ENCODE measurements around the gene FANCB. TPM values are rescaled to one million over a fixed set of nuclear protein-coding genes. Genes with fewer than 3 reads are reported as not detected.
A peak's percentile ranks its signal among the peaks of the same experiment; 100 is the strongest.

The FANCB gene
- total RNA-seq, 1 donor from 2014 or later = 1.2 TPM

DNA sequence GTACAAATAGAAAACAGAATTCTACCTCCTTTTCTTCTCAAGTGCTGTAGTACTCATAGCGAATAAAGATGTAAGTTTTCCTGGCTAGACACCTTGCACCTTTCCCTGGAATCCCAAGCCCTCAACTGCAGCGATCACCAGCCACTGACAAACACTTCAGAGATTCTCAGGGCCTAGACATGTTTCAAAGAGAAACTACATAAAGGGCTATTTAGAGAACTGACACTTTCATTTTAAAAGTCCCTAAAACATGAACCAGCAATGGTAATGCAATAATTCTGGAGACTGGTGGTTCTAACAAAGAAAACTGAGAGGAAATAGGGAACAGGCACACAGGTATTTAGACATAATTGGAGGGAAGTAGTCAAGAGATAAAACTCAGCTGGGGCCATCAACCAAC, 35.7 kb downstream of the FANCB start:
- intact Hi-C loops (cut with DNase I) = no loop called here
- no peak for ATAC-seq
- no peak overlapping the region for H3K4me3 ChIP-seq
- no peak for DNase-seq
- no peaks in the 10 kb centered on the region for H3K4me1 ChIP-seq
- TF ChIP-seq, protein P1, sequence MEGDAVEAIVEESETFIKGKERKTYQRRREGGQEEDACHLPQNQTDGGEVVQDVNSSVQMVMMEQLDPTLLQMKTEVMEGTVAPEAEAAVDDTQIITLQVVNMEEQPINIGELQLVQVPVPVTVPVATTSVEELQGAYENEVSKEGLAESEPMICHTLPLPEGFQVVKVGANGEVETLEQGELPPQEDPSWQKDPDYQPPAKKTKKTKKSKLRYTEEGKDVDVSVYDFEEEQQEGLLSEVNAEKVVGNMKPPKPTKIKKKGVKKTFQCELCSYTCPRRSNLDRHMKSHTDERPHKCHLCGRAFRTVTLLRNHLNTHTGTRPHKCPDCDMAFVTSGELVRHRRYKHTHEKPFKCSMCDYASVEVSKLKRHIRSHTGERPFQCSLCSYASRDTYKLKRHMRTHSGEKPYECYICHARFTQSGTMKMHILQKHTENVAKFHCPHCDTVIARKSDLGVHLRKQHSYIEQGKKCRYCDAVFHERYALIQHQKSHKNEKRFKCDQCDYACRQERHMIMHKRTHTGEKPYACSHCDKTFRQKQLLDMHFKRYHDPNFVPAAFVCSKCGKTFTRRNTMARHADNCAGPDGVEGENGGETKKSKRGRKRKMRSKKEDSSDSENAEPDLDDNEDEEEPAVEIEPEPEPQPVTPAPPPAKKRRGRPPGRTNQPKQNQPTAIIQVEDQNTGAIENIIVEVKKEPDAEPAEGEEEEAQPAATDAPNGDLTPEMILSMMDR (IDR thresholded peaks at IDR 0.05) = no peak
- H3K9me3 ChIP-seq = no peaks in the 10 kb centered on the region
- H3K27ac ChIP-seq = no peak overlapping the region
- no peaks in the 10 kb centered on the region for H3K36me3 ChIP-seq
- H3K27me3 ChIP-seq = no peaks in the 10 kb centered on the region

GRCh38 chrX:14832586-14832985, 40.3 kb downstream of the FANCB start:
- Histone ChIP-seq H3K27ac (no peak overlapping the region), H3K36me3 (no peaks in the 10 kb centered on the region), H3K4me3 (no peak overlapping the region), H3K9me3 (no peaks in the 10 kb centered on the region), H3K4me1 (no peaks in the 10 kb centered on the region), H3K27me3 (no peaks in the 10 kb centered on the region)
- ATAC-seq (no peak), DNase-seq (no peak)
- intact Hi-C loops (cut with DNase I) = no loop called here
- TF ChIP-seq, protein P1 (IDR thresholded peaks at IDR 0.05) = no peak

GRCh38 chrX:14832151-14832550, 40.7 kb downstream of the FANCB start:
- Histone ChIP-seq H3K4me3 (no peak overlapping the region), H3K36me3 (no peaks in the 10 kb centered on the region), H3K27me3 (no peaks in the 10 kb centered on the region), H3K4me1 (no peaks in the 10 kb centered on the region), H3K9me3 (no peaks in the 10 kb centered on the region), H3K27ac (no peak overlapping the region)
- intact Hi-C loops (cut with DNase I) = no loop called here
- DNase-seq = no peak
- no peak for ATAC-seq
- TF ChIP-seq, protein P1 (IDR thresholded peaks at IDR 0.05) = no peak

DNA sequence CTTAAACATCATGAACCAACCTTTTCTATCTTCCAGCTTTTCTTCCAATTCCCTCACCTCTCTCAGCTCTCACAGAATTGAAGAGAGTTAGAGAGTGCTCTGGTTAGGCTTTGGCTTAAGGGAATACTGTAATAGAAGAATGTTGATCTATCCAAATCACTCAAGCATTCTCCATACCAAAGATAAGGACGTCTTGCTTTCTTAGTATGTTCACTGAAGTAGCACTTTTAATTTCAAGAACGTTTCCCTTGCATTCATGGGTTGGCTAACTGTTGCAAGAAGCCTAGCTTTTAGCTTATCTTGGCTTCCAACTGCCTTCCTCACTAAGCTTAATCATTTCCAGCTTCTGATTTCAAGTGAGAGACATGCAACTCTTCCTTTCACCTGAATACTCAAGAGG, 43.2 kb downstream of the FANCB start:
- H3K4me3 ChIP-seq = no peak overlapping the region
- H3K4me1 ChIP-seq = no peaks in the 10 kb centered on the region
- no peaks in the 10 kb centered on the region for H3K9me3 ChIP-seq
- intact Hi-C loops (cut with DNase I) = no loop called here
- no peaks in the 10 kb centered on the region for H3K36me3 ChIP-seq
- ATAC-seq (peak; percentile 79), DNase-seq (no peak)
- H3K27ac ChIP-seq = no peak overlapping the region
- H3K27me3 ChIP-seq = no peaks in the 10 kb centered on the region
- TF ChIP-seq, protein P1 (IDR thresholded peaks at IDR 0.05) = no peak

- Histone ChIP-seq H3K4me3 (no peak overlapping the region), H3K36me3 (no peaks in the 10 kb centered on the region), H3K27me3 (no peaks in the 10 kb centered on the region), H3K4me1 (no peaks in the 10 kb centered on the region), H3K27ac (no peak overlapping the region), H3K9me3 (no peaks in the 10 kb centered on the region)
- intact Hi-C loops (cut with DNase I) = no loop called here
- TF ChIP-seq, protein P1 (IDR thresholded peaks at IDR 0.05) = no peak
- ATAC-seq (no peak), DNase-seq (no peak)
These were observed 46.5 kb downstream of the FANCB start for GRCh38 chrX:14826319-14826718.

GRCh38 chrX:14825851-14826250, 47.0 kb downstream of the FANCB start:
- TF ChIP-seq, protein P1 (IDR thresholded peaks at IDR 0.05) = no peak
- Histone ChIP-seq H3K4me3 (no peak overlapping the region), H3K36me3 (no peaks in the 10 kb centered on the region), H3K9me3 (no peaks in the 10 kb centered on the region), H3K27me3 (no peaks in the 10 kb centered on the region), H3K27ac (no peak overlapping the region), H3K4me1 (no peaks in the 10 kb centered on the region)
- ATAC-seq (no peak), DNase-seq (no peak)
- intact Hi-C loops (cut with DNase I) = no loop called here
